Measurements from ENCODE around the gene PGM2L1.
"Not testable (repeated sequence)": the region's sequence is repeated elsewhere in the genome, so short reads cannot be mapped to it uniquely, and the experiment has no call there.

PGM2L1 gene

GRCh38 chr11:74345420-74345819, 52.8 kb downstream of the PGM2L1 start:
- no peak for DNase-seq (ENCODE audit: extremely low read depth, low read depth)
- TF ChIP-seq, protein P1, sequence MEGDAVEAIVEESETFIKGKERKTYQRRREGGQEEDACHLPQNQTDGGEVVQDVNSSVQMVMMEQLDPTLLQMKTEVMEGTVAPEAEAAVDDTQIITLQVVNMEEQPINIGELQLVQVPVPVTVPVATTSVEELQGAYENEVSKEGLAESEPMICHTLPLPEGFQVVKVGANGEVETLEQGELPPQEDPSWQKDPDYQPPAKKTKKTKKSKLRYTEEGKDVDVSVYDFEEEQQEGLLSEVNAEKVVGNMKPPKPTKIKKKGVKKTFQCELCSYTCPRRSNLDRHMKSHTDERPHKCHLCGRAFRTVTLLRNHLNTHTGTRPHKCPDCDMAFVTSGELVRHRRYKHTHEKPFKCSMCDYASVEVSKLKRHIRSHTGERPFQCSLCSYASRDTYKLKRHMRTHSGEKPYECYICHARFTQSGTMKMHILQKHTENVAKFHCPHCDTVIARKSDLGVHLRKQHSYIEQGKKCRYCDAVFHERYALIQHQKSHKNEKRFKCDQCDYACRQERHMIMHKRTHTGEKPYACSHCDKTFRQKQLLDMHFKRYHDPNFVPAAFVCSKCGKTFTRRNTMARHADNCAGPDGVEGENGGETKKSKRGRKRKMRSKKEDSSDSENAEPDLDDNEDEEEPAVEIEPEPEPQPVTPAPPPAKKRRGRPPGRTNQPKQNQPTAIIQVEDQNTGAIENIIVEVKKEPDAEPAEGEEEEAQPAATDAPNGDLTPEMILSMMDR (IDR thresholded peaks at IDR 0.05; ENCODE audit: low read depth, low read length, missing control alignments) = no peak

GRCh38 chr11:74341921-74342320, 56.3 kb downstream of the PGM2L1 start:
- no peak for DNase-seq (ENCODE audit: extremely low read depth, low read depth)
- no peak overlapping the region for H3K4me3 ChIP-seq (replicated peaks; ENCODE audit: low read depth, low read length)
- TF ChIP-seq, protein P1 (IDR thresholded peaks at IDR 0.05; ENCODE audit: low read depth, low read length, missing control alignments) = no peak

More at GRCh38 chr11:74345420-74345819, 52.8 kb downstream of the PGM2L1 start:
- H3K4me3 ChIP-seq (replicated peaks; ENCODE audit: low read depth, low read length) = no peak overlapping the region

DNA sequence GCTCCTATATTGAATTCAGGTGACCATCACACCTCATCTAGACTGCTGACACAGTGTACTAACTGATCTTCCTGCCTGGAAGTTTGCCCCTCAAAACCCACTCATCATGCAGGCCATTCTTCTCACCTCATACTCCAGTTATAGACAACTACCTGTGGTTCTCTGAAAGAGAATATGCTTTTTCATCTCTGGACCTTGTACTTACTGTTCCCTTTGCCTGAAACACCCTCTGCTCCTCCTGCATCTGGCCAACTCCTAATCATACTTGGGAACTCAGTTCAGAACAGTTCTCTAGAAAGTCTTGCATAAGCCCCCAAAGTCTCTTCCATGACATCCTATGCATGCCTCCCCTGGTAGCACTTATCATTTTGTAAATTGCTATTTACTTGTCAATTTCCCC, 58.6 kb downstream of the PGM2L1 start:
- DNase-seq (ENCODE audit: extremely low read depth, low read depth) = no peak
- H3K4me3 ChIP-seq (replicated peaks; ENCODE audit: low read depth, low read length) = no peak overlapping the region
- TF ChIP-seq, protein P1 (IDR thresholded peaks at IDR 0.05; ENCODE audit: low read depth, low read length, missing control alignments) = no peak

DNA sequence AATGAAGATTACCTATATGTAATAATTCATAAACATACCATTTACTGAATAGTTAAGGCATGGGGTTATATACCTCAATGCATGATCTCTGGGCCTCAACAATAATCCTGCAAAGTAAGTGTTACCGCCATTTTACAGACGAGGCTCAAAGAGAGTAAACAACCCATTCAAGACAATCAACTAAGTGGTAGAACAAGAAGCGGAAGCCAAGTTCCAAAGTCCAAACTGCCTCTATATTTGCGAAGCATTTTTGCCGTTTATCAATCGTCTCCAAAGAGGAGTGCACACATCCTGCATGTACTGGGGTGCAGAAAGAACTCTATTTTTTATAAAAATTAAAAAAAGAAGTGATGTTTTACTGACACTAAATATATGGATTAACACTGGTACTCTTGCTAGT, 59.3 kb downstream of the PGM2L1 start:
- TF ChIP-seq, protein P1 (IDR thresholded peaks at IDR 0.05; ENCODE audit: low read depth, low read length, missing control alignments) = no peak
- no peak for DNase-seq (ENCODE audit: extremely low read depth, low read depth)
- H3K4me3 ChIP-seq (replicated peaks; ENCODE audit: low read depth, low read length) = no peak overlapping the region

DNA sequence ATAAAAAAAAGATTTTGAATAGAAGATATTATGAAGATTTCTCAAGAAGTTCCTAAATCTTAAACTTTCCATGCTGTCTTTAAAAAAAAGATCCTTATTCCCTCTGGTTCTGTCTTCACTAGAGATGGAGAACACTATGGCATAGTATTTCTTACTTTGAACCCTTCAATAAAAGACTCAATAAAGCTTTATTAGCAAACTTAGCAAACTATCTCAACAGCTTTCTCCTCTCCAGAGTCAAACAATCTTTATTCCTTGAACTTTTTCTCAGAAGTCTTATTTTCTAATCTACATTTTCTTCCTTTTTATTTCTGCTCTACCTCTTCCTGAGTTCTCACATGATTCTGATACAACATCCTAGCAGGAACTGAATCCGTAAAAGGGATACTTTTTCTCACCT, 65.0 kb downstream of the PGM2L1 start:
- TF ChIP-seq, protein P1 (IDR thresholded peaks at IDR 0.05; ENCODE audit: low read depth, low read length, missing control alignments) = no peak
- no peak for DNase-seq (ENCODE audit: extremely low read depth, low read depth)

DNA sequence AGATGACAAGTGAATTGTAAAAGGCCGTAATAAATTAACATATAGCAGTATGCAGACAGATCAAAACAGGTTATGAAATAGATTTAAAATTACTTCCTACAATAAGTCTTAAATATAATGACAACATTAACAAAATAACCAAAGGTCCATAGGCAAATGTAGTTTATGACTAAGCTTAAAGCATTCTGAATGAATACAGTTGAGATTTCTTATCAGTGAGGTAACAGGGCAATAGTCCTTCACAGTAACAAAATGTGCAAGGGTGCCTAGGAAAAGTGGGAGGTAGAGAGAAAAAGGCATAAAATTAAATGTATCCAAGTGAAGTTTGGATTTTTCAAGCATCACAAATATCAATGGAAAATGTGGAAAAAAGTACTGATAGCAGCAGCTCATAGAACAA, 65.9 kb downstream of the PGM2L1 start:
- TF ChIP-seq, protein P1 (IDR thresholded peaks at IDR 0.05; ENCODE audit: low read depth, low read length, missing control alignments) = no peak
- DNase-seq (ENCODE audit: extremely low read depth, low read depth) = no peak

More for the DNA sequence above, 65.0 kb downstream of the PGM2L1 start:
- no peak overlapping the region for H3K4me3 ChIP-seq (replicated peaks; ENCODE audit: low read depth, low read length)

GRCh38 chr11:74331000-74331399, 67.2 kb downstream of the PGM2L1 start:
- not testable (repeated sequence) for H3K4me3 ChIP-seq (replicated peaks; ENCODE audit: low read depth, low read length); DNase-seq (ENCODE audit: extremely low read depth, low read depth)

More for the DNA sequence above, 65.9 kb downstream of the PGM2L1 start:
- H3K4me3 ChIP-seq (replicated peaks; ENCODE audit: low read depth, low read length) = no peak overlapping the region
